ENCODE measurements around the gene ZNF358. TPM values are rescaled to one million over a fixed set of nuclear protein-coding genes. Genes with fewer than 3 reads are reported as not detected.

Gene ZNF358
- polyA plus RNA-seq, 1 donor from 2014 or later, result 1.3 TPM

DNA sequence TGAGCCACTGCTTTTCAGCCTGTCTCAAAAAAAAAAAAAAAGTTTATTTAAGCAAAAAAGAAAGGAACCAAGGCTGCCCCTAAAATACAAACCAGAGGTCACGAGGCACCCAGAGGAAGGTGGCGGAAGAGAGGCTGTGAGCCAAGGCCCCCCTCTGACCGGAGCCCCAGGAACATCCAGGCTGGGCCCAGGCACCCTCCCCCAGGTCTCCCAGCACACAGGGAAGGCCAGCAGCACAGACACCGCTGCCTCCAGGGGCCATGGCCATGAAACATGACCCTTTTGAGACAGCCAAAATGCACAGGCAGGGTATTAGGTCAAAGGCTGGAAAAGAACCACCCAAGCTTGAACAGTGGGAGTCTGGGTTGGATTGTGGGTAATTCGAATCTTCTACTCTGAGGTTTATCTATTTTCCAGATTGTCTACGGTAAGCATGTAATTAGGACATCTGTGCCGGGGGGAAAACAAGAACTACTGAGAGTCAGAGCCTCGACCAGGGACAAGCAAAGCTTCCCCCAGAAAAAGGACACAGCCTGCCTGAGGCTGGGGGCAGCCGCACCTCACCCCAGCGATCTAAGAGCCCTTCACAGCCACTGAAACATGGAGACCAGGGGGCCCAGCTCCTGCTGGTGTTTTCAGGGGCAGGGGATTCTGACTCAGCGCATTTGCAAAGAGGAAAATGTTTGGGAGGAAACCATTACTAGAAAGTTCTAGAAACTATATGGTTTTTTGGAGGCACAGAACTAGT, 35.5 kb upstream of the ZNF358 start:
- peaks cover 5 to 10% (median 9%) of the 10 kb centered on the region in 3 donors for H3K4me1 Mint-ChIP-seq
- H3K9me3 Mint-ChIP-seq, result no peaks in the 10 kb centered on the region
- no peaks in the 10 kb centered on the region for H3K36me3 Mint-ChIP-seq
- peak overlapping the region; percentile 86 to 96 (median 91) for H3K27ac Mint-ChIP-seq
- peaks cover 5% of the 10 kb centered on the region for H3K27me3 Mint-ChIP-seq
- peak overlapping the region in 3 of 4 donors; percentile 1 to 74 (median 8) for H3K4me3 Mint-ChIP-seq

- H3K27me3 Mint-ChIP-seq, result peaks cover 5% of the 10 kb centered on the region
- no peaks in the 10 kb centered on the region for H3K36me3 Mint-ChIP-seq
- peak overlapping the region in 1 of 4 donors; percentile 74 for H3K4me3 Mint-ChIP-seq
- peaks cover 5 to 10% (median 9%) of the 10 kb centered on the region in 3 donors for H3K4me1 Mint-ChIP-seq
- H3K27ac Mint-ChIP-seq, result peak overlapping the region; percentile 39 to 96 (median 91)
- H3K9me3 Mint-ChIP-seq, result no peaks in the 10 kb centered on the region
Measured at GRCh38 chr19:7480970-7481255, 35.0 kb upstream of the ZNF358 start.

DNA sequence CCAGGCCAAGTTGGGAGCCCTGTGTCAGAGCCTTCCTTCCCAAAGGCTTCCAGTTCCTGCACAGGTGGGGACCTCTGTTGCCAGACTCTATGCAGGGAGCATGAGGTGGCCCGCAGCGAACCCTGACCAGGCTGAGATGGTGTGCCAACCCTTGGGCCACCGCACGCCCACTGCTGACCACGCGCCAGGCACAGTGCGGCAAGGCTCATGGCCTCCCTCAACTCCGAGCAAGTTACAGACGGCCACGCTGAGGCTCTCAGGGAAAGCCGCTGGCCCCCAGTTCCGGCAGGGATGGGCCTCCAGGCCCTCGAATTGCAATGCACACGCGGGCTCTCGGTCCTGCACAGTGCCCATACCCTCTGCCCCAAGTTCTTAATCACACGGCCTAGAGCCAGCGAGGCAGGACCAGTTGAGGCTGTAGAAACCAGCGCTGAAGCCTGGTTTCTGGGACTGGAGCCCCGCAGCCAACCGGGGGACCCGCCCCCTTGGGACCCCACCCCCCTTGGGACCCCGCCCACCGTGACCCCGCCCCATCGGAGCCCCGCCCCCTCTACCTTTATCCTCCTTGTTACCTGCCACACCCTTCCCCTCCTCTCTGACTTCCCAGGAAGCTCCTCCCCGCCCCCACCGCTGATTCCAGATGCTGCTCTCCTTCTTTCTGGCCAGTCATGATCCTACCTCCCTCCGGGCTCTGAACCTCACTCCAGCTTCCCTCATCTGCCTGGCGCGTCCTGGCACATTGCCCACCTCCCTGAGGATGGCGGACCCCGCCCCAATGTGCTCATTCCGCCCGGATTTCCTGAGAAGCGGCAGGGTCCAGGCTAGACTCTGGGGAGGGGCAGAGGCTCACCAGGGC, 33.1 kb upstream of the ZNF358 start:
- H3K4me3 Mint-ChIP-seq, result peak overlapping the region in 1 of 4 donors; percentile 60
- no peaks in the 10 kb centered on the region for H3K36me3 Mint-ChIP-seq
- H3K9me3 Mint-ChIP-seq, result no peaks in the 10 kb centered on the region
- H3K27me3 Mint-ChIP-seq, result peaks cover 5% of the 10 kb centered on the region
- peak overlapping the region; percentile 95 to 96 (median 96) for H3K27ac Mint-ChIP-seq
- H3K4me1 Mint-ChIP-seq, result peaks cover 3 to 10% (median 9%) of the 10 kb centered on the region in 3 donors

GRCh38 chr19:7483720-7484201, 32.1 kb upstream of the ZNF358 start:
- Mint-ChIP-seq H3K27me3 (peaks cover 5% of the 10 kb centered on the region), H3K4me1 (peaks cover 3 to 10% (median 9%) of the 10 kb centered on the region in 3 donors), H3K9me3 (no peaks in the 10 kb centered on the region), H3K36me3 (no peaks in the 10 kb centered on the region), H3K27ac (peak overlapping the region; percentile 90 to 96 (median 95)), H3K4me3 (peak overlapping the region in 2 of 4 donors; percentile 30 to 60)

GRCh38 chr19:7486923-7487322, 29.0 kb upstream of the ZNF358 start:
- no peaks in the 10 kb centered on the region for H3K9me3 Mint-ChIP-seq
- H3K4me3 Mint-ChIP-seq, result peak overlapping the region in 1 of 4 donors; percentile 77
- peak overlapping the region in 2 of 3 donors; percentile 21 to 89 for H3K27ac Mint-ChIP-seq
- H3K27me3 Mint-ChIP-seq, result peaks cover 5% of the 10 kb centered on the region
- H3K4me1 Mint-ChIP-seq, result peaks cover 0 to 14% (median 11%) of the 10 kb centered on the region in 3 donors
- no peaks in the 10 kb centered on the region for H3K36me3 Mint-ChIP-seq

- Mint-ChIP-seq H3K27ac (peak within 1 kb of the TSS; percentile 21 to 96 (median 91)), H3K4me1 (peaks cover 2 to 8% (median 5%) of the 10 kb centered on the region in 3 donors), H3K9me3 (no peaks in the 10 kb centered on the region), H3K4me3 (peak within 1 kb of the TSS; percentile 77 to 92 (median 87)), H3K27me3 (peaks cover 7% of the 10 kb centered on the region), H3K36me3 (no peaks in the 10 kb centered on the region)
Measured at GRCh38 chr19:7488736-7489353, 27.1 kb upstream of the ZNF358 start, which contains the start of gene PEX11G. Gene PEX11G (minus strand): TSS chr19:7489035. CDS start chr19:7489010, 25 bp downstream.

- H3K27ac Mint-ChIP-seq, result peak overlapping the region; percentile 21 to 96 (median 91)
- H3K4me3 Mint-ChIP-seq, result peak overlapping the region; percentile 77 to 92 (median 87)
- no peaks in the 10 kb centered on the region for H3K36me3 Mint-ChIP-seq
- H3K4me1 Mint-ChIP-seq, result peaks cover 2 to 8% (median 5%) of the 10 kb centered on the region in 3 donors
- no peaks in the 10 kb centered on the region for H3K9me3 Mint-ChIP-seq
- H3K27me3 Mint-ChIP-seq, result peaks cover 2% of the 10 kb centered on the region
Measured at GRCh38 chr19:7489609-7490044, 26.3 kb upstream of the ZNF358 start.

DNA sequence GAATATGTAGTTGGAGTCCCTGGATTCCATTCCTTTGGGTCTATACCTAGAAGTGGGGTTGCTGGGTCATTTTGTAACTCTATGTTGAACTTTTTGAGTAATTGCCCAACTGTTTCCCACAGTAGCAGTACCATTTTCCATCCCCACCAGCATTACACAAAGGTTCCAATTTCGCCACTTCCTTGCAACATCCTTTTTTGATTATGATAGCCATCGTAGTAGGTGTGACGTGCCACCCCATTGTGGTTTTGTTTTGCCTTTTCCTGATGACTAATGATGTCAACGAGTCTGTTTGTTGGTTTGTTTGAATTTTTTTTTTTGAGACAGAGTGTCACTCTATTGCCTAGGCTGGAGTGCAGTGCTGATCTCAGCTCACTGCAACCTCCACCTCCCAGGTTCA, 23.8 kb upstream of the ZNF358 start:
- H3K4me1 Mint-ChIP-seq, result peaks cover 2 to 8% (median 7%) of the 10 kb centered on the region in 3 donors
- H3K9me3 Mint-ChIP-seq, result no peaks in the 10 kb centered on the region
- H3K4me3 Mint-ChIP-seq, result no peak overlapping the region
- no peaks in the 10 kb centered on the region for H3K36me3 Mint-ChIP-seq
- H3K27me3 Mint-ChIP-seq, result peaks cover 6% of the 10 kb centered on the region
- H3K27ac Mint-ChIP-seq, result peak overlapping the region in 1 of 3 donors; percentile 73

GRCh38 chr19:7492558-7492957, 23.3 kb upstream of the ZNF358 start:
- peaks cover 3 to 8% (median 7%) of the 10 kb centered on the region in 3 donors for H3K4me1 Mint-ChIP-seq
- H3K9me3 Mint-ChIP-seq, result no peaks in the 10 kb centered on the region
- peak overlapping the region in 1 of 3 donors; percentile 73 for H3K27ac Mint-ChIP-seq
- peak overlapping the region in 1 of 4 donors; percentile 42 for H3K4me3 Mint-ChIP-seq
- H3K36me3 Mint-ChIP-seq, result no peaks in the 10 kb centered on the region
- H3K27me3 Mint-ChIP-seq, result peaks cover 6% of the 10 kb centered on the region

- peak overlapping the region in 1 of 3 donors; percentile 42 for H3K27ac Mint-ChIP-seq
- peaks cover 0 to 2% (median 0%) of the 10 kb centered on the region in 3 donors for H3K9me3 Mint-ChIP-seq
- H3K4me1 Mint-ChIP-seq, result peaks cover 1 to 6% (median 2%) of the 10 kb centered on the region in 3 donors
- H3K36me3 Mint-ChIP-seq, result no peaks in the 10 kb centered on the region
- peak overlapping the region in 1 of 4 donors; percentile 25 for H3K4me3 Mint-ChIP-seq
- peaks cover 15% of the 10 kb centered on the region for H3K27me3 Mint-ChIP-seq
Measured at GRCh38 chr19:7494416-7495098, 21.3 kb upstream of the ZNF358 start.

- H3K9me3 Mint-ChIP-seq, result peaks cover 0 to 2% (median 0%) of the 10 kb centered on the region in 3 donors
- H3K4me1 Mint-ChIP-seq, result peaks cover 0 to 6% (median 2%) of the 10 kb centered on the region in 3 donors
- H3K27me3 Mint-ChIP-seq, result peaks cover 24% of the 10 kb centered on the region
- peak overlapping the region in 1 of 4 donors; percentile 30 for H3K4me3 Mint-ChIP-seq
- no peaks in the 10 kb centered on the region for H3K36me3 Mint-ChIP-seq
- H3K27ac Mint-ChIP-seq, result peak overlapping the region in 1 of 3 donors; percentile 55
Measured at GRCh38 chr19:7497292-7497691, 18.6 kb upstream of the ZNF358 start.

DNA sequence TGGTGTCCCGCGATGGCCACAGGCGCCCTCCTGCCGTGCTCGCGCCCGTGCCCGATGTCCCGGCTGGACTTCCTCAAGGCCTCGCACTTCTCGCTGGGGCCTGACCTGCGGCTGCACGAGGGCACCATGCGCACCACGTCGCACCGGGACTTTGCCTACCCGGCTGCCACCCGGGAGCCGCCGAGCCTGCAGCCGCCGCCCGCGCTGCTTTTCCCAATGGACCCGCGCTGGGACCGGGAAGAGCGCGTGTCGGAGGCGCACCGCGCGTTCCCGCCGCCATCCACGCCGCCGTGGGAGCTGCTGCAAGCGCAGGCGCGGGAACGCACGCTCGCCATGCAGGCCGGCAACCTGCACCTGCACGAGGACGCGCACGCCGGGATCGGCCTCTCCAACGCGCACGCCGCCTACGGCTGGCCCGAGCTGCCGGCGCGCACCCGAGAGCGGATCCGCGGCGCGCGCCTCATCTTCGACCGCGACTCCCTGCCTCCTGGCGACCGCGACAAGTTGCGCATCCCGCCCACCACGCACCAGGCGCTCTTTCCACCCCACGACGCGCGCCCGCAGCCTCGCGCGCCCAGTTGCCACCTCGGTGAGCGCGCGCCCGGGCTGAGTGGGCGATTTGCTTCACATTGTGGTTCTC, 15.0 kb upstream of the ZNF358 start:
- H3K36me3 Mint-ChIP-seq, result no peaks in the 10 kb centered on the region
- H3K9me3 Mint-ChIP-seq, result peaks cover 0 to 2% (median 0%) of the 10 kb centered on the region in 3 donors
- H3K27ac Mint-ChIP-seq, result no peak overlapping the region
- H3K4me1 Mint-ChIP-seq, result peaks cover 0 to 4% (median 4%) of the 10 kb centered on the region in 3 donors
- peak overlapping the region in 2 of 4 donors; percentile 16 to 70 for H3K4me3 Mint-ChIP-seq
- H3K27me3 Mint-ChIP-seq, result peaks cover 38% of the 10 kb centered on the region

DNA sequence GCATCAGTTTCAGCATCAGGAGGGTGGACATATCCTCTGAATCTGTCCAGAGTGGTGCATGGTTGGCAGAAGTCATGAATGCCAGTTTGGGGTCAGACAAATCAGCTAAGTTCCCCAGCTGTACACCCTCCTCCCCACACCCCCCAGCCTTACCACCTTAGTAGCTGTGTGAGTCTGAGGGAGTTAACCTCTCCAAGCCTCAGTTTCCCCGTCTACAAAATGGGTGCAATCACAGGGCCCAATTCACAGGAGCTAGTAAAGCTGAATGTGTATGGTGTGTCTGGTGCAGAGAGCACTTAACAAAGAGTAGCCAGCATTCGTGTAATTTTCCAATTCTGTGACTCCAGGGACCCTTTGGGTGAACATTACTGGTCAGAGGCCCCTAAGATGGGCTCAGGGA, 13.4 kb upstream of the ZNF358 start:
- Mint-ChIP-seq H3K36me3 (no peaks in the 10 kb centered on the region), H3K4me3 (no peak overlapping the region), H3K9me3 (peaks cover 0 to 2% (median 0%) of the 10 kb centered on the region in 3 donors), H3K27ac (no peak overlapping the region), H3K4me1 (peaks cover 0 to 3% (median 2%) of the 10 kb centered on the region in 3 donors), H3K27me3 (peaks cover 43% of the 10 kb centered on the region)
